COLO668 (cell line): Measurements from ENCODE around the gene SH3RF2.
"Not testable (repeated sequence)": the region's sequence is repeated elsewhere in the genome, so short reads cannot be mapped to it uniquely, and the experiment has no call there.

Experiments
- DNase-seq: peaks from one replicate; lab custom pipeline; 2025; ENCODE audit not compliant: unreplicated experiment; lab: John Stamatoyannopoulos, UW

Gene SH3RF2, protein sequence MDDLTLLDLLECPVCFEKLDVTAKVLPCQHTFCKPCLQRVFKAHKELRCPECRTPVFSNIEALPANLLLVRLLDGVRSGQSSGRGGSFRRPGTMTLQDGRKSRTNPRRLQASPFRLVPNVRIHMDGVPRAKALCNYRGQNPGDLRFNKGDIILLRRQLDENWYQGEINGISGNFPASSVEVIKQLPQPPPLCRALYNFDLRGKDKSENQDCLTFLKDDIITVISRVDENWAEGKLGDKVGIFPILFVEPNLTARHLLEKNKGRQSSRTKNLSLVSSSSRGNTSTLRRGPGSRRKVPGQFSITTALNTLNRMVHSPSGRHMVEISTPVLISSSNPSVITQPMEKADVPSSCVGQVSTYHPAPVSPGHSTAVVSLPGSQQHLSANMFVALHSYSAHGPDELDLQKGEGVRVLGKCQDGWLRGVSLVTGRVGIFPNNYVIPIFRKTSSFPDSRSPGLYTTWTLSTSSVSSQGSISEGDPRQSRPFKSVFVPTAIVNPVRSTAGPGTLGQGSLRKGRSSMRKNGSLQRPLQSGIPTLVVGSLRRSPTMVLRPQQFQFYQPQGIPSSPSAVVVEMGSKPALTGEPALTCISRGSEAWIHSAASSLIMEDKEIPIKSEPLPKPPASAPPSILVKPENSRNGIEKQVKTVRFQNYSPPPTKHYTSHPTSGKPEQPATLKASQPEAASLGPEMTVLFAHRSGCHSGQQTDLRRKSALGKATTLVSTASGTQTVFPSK

DNA sequence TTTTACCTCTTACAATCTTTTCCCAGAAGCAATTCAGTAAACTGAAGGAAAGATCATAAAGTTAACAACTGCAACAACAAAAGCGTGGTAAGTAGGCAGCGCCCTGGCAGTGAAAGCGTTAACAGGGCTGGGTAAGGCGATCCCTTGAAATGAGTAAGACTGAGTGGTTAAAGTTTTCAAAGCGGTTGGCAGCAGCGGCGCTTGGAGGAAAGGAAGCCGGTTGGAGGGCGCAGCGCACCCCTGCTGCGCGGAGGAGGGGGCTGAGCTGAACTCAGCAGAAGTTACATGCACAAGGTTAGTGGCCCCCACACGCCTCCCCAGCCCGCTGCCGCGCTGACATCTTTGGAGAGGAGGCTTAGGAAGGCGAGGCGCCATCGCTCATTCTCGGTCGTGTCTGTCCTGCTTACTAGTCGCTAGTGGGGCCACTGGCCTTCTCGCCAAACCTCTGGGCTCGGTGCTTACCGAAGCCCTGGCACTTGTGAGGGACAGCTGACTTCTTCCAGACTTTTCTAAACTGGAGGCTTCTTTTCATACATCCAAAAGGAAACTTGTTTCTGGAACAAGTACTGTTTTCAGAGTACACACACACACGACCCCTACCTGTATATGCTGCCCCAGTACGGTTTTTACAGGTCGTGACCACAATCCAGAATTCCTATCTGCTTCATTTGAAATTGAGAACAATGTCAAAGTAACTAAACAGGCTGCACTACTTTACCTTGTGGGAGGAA, at the start of gene SH3RF2:
Gene SH3RF2 (plus strand): TSS at position 178 of the 731 bp plus-strand sequence. CDS start 1,351 bp downstream, outside the sequence.
- no peak for DNase-seq

DNA sequence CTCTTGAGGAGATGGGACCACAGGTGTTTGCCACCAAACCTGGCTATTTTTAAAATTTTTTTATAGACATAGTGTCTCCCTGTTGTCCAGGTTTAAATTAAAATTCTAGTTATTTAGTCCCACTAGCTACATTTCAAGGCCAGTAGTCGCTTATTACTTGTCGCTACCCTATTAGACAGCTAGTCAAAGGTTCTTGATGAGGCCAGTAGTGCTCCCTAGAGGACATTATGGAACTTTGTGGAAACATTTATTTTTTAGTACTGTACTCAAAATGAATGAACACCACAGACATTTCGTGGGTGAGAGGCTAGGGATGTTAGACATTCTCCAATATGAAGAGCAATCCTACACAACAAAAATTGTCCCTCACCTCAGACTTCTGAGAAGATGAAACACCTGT, 49.2 kb upstream of the SH3RF2 start:
- no peak for DNase-seq

DNA sequence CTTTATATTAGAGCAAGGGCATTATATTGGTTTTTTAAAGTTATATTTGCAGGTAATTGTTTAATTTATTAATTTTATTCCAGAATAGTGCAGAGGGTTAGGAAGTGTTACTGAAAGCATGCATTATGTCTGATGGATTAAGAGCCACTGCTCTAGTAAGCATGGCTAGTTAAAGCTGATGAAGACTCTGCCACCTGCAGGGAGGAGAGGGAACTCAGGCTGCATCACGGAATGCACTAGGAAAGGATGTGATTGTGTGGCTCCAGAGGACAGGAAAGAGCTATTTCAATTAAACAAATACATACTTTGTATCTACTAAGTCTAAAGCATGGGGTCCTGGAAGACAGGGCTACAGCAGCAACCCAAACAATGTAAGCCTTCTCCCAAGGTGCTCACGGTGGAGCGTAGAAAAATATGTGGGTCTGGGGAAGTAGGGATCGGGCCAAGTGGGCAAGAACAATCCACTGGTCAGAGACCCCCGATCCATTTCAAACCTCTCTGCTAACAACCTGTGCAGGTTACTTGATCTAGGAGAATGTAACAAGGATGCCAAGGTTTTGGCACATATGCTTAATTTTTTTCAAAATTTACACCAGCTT, 48.3 kb upstream of the SH3RF2 start:
- peak; percentile 21 for DNase-seq

DNA sequence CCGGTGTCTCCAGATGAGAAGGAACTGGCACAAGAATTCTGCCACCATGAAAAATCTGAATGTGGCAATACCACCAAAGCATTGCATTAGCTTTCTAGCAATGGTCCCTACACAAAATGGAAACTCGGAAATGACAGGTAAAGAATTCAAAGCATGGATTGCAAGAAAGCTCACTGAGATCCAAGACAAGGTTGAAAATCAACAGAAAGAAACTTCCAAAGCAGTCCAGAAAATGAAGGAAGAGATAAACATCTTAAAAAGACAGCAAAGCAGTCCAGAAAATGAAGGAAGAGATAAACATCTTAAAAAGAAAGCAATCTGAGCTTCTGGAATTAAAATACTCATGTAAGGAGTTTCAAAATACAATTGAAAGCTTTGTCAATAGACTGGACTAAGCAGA, 46.8 kb upstream of the SH3RF2 start:
- DNase-seq, result no peak

DNA sequence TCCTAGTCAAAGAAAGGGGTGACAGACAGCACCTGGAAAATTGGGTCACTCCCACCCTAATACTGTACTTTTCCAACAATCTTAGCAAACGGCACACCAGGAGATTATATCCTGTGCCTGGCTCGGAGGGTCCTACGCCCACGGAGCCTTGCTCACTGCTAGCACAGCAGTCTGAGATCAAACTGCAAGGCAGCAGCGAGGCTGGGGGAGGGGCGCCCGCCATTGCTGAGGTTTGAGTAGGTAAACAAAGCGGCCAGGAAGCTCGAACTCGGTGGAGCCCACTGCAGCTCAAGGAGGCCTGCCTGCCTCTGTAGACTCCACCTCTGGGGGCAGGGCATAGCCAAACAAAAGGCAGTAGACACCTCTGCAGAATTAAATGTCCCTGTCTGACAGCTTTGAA, 45.0 kb upstream of the SH3RF2 start:
- not testable (repeated sequence) for DNase-seq

DNA sequence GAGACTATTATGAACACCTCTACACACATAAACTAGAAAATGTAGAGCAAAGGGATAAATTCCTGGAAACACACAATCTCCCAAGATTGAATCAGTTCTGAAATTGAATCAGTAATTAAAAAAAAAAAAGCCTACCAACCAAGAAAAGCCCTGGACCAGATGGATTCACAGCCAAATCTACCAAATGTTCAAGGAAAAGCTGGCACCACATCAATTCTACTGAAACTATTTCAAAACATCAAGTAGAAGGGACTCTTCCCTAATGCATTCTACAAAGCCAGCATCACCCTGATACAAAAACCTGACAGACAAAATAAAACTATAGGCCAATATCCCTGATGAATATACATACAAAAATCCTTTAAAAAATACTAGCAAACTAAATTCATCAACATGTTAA, 38.2 kb upstream of the SH3RF2 start:
- no peak for DNase-seq

DNA sequence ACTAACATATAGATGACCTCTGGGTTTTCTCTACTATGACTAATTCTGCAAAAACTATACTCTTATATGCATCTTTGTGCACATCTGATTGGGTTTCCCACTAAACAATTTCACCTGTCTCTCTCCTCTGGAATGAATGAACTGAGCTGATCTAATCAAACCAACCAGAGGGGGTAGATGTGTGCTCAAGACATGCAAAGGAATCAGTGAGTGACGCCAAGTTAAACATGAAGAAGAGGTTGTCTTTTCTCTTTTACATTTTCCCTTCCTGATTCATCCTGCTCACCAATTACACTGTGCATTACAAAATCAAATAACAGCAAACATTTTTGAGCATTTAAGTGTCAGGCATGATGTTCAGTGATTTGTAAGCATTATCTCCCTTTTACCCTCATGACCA, 34.0 kb upstream of the SH3RF2 start:
- DNase-seq, result no peak

DNA sequence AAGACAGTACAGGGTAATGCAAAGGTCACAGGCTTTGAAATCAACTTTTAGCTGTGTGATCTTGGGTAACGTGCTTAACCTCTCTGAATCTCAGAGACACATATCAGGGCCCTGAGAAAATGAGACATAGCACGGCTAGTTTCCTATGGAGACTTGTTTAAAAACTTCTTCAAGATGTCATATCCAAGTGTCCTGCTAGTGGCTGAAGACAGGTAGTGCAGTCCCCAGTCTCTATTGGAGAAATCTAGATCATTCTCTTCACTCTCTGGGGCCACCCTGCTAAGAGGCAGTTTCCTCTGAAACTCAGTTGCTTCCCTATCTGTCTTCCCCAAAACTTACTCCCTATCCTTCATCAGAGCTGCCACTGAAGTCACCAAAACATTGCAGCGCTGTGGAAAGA, 33.3 kb upstream of the SH3RF2 start:
- no peak for DNase-seq

DNA sequence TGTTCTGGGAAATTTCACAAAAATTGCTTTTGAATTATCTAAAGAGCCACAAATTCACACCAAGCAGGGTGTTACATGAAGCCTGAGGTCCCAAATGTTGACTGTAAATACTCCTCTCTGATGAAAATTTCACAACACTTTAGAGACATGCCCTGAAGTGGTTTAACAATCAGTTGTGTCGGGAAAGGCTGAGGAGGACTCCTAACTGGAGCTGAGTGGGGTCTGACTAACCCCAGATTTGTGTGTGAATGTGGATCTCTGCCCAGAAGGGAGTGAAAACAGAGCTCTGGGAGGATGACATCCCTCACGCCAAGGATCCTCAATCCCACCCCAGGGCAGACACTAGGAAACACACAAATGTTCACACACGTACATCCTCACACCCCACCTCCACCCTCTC, 32.5 kb upstream of the SH3RF2 start:
- no peak for DNase-seq

DNA sequence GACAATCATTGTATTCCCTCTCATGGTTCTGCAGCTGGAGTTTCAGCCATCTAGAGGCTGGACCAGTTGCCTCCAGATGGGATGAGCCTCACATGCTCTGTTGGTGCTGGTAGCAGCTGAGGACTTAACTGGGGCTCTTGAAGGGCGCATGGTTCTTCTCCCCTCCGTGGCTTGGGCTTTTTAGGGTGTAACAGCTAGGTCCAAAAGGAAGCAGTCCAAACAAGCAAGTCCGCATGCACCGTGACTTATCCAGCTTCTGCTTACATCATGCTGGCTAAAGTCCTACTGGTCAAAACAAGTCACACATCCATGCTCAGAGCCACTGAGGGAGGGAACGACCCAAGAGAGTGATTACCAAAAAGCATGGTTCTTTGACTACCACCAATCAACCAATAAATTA, 31.6 kb upstream of the SH3RF2 start:
- DNase-seq, result no peak

DNA sequence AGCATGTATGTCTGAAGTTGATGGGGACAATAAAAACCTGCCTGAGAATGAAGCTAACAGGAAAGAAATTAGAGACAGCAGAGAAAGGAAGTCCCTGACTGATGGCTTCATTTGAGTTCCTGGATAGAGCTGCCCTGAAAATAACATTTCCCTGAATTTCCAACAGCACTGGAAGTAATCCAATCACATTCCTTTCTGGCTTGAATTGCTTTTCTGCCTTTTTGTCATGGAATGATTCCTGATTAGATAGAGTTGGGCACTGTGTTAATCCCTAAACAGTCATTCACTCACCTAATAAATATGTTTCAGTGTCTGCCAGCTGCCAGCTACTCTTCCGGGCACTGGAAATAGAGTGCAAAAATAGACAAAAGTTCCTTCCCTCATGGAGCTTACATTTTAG, 30.0 kb upstream of the SH3RF2 start:
- DNase-seq, result no peak

DNA sequence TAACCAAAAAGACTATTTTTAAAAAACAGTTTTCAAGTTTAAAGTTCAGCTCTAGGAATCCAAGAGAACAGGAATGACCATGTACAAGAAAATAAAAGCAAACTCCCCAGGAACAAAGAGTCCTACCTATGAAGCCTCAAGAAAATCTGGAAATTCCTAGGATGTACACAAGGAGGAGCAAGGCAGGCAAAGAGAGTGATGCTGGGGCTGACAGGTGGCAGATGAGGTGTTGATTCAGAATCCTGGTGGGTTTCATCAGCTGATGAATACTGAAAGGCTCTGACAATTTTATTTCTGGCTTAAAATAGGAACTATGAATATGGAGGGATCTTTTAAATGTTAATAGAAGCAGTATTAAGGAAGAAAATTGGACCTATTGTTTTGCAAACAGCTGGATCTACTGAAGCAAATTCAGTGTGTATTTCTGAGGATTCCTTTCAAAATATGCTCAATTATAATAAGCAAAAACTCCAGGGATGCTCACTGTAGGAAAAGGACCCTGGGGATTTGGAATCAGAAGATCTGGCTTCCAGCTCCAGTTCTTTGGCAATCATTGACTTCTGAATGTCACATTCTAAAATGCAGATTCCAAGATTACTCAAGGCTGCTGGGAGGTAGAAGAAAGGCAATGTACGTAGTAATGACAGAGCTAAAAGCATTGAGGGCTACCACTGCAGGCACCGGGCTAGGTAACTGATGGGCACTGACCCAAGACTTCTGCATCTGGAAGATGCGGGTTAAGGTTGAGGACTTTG, 28.0 kb upstream of the SH3RF2 start:
- no peak for DNase-seq

DNA sequence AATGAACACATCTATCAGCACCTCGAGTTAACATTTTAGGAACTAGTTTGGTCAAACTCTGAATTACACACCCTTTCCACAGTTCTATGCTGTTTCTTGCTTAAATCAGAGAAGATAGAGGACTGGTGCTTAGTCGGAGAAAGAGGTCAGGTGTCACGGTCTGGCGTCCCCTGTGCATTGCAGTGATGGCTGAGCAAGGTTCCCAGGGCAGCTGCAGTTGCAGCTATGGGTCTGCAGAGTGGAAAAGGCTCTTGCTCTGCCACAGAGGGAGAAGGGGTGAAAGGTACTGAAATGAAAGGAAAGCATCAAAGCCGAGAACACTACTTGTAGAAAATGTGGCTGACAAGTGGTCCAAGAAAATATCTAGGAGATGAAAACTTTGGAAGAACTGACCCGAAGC, 25.2 kb upstream of the SH3RF2 start:
- no peak for DNase-seq

DNA sequence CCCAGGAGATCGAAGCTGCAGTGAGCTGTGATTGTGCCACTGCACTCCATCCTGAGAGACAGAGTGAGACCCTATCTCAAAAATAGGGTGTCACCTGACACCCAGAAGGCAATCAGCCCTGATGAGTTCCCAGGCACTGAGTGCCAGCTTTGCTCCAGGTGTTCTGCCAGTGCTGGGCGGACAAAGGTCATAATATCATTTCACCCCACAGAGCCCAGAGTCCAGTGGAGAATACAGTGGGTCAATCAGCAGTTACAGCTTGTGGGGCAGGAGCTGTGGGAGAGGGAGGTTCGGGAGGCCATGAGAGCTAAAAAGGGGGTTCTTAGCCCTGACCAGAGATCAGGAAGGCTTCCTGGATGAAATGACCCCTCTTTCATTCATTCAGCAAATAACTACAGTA, 24.4 kb upstream of the SH3RF2 start:
- no peak for DNase-seq

DNA sequence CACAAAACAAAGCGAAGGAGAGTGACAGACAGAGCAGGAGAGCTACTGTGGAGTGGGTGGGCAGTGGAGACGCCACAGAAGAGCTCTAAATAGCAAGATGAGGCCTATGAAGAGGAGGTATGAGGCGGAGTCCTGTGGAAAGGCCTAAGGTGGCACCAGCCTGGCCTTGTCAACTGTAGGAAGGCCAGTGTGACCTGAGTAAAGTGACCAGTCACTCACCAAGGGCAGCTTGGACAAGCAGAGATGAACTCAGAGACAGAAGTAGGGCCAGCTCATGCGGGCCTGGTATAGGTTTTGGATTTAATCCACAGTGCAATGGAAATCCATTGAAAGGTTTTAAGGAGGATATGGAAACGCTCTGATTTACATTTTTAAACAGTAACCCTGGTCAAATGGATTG, 23.8 kb upstream of the SH3RF2 start:
- DNase-seq, result no peak

DNA sequence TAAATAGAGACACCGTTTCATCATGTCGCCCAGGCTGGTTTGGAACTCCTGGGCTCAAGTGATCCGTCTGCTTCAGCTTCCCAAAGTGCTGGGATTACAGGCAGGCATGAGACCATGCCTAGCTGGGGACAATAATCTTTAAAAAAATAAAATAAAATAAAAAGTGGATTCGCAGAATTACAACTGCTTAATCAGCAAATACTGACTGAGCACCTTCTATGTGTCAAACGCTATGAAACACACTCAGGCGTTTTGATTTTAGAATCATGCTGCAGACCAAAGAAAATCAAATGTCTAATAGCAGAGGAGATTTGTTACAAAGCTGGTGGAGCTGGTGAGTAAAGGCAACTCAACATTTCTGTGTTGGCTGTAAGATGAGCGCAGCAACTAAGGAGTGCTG, 22.7 kb upstream of the SH3RF2 start:
- DNase-seq, result no peak

DNA sequence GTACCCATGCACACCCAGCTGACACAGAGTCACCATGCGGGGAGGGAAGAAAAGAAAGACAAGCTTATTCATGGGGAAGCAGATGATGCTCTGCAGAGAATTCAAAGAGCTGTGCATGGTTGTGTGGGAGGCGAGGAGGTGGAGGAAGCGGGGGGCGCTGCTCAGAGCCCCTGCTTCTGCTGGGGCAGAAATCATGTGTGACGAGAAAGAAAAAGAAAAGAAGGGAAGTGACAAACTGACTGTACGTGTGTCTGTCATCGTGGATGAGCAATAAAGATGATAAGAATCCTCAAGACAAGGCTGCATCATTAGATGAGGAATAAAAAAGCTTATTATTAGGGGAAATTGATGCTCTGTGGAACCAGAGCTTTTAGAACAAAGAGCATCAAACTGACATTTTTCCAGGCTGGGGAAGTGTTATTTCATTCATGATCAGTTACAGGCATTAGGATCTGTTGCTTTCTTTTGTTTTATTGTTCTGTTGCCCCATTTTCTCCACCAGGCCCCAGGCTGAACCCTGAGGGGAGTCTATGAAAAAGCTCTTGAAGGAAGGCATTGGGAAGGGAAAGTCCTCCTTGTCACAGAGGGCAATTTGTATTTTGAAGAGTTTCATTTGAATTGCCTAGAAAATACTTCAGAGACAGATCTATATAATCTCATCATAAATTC, 20.3 kb upstream of the SH3RF2 start:
- no peak for DNase-seq

DNA sequence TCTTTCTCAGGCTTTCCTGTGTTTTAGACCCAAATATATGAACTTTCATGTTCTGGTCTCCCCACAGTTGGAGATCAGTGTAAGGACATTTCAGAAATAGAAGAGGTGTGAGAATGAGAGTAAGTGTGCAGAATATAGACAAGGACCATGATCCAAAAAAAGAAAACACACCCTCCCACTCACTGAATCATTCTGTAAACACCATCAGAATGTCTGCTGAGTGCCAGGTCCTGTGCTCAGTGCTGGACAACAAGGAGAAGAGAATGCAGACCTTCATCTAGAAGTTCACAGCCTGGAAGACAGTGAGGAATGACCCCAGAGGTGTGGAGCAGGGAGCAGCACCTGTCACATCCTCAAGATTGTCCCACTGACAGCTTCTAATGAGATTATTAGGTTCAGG, 19.1 kb upstream of the SH3RF2 start:
- no peak for DNase-seq

DNA sequence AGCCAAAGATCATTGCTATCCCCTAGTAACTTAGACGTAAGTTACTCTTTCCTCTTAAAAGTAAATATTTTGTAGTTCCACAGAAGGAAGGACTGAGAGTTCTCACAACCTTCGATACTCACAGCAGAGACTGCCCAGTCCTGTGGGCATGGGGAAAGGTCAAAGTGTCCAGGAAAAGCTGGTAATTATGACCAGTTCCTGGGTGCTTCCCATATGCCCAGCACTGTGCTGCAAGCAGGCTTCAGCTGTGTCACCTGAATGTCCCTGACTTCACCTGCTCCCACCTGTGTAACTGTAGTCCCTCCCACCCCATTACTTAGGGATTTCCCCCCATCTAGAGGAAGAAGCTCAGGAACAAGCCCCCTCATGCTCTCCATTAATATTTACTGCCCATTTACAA, 18.0 kb upstream of the SH3RF2 start:
- DNase-seq, result no peak

DNA sequence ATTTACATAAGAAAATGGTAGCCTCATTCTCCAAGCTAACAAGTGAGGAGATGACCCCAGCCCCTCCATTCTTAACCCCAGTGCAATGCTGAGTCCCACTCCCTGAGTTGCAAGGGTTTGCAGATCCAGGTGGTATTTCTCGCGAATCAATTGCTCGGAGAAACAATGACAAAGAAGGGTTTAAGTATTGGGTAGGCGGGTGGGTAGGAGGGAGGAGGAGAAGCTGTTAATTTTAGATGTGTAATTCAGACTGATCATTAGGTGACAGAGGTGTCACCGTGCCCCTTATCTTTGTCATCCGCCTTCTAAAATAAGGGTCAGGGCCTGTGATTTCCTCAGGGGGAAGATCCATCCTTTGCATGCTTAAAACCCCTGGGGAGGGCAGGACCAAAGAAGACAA, 17.0 kb upstream of the SH3RF2 start:
- DNase-seq, result no peak
